Measurements from ENCODE around the gene ROBO3. TPM values are rescaled to one million over a fixed set of nuclear protein-coding genes. Genes with fewer than 3 reads are reported as not detected.

The ROBO3 gene
- total RNA-seq, 4 donors from 2014 or later: 5.0 to 10.8 (median 8.5) TPM

- H3K27me3 ChIP-seq: peaks cover 0 to 36% (median 0%) of the 10 kb centered on the region in 4 donors
- TF ChIP-seq CTCF (IDR thresholded peaks at IDR 0.05) (no peak), POLR2AphosphoS5 (IDR thresholded peaks at IDR 0.05) (no peak), POLR2A (IDR thresholded peaks at IDR 0.05; ENCODE audit: low read depth) (no peak), EP300 (IDR thresholded peaks at IDR 0.05) (no peak)
- intact Hi-C loops (cut with DNase I): no loop called here
- H3K4me3 ChIP-seq: no peak overlapping the region
- H3K36me3 ChIP-seq: peaks cover 0 to 64% (median 0%) of the 10 kb centered on the region in 4 donors
- DNase-seq (ENCODE audit: extremely low spot score): no peak
- WGBS: 43% methylated on average over 12 of the region's 12 CpGs
- peak overlapping the region in 3 of 4 donors; percentile 28 to 51 (median 42) for H3K27ac ChIP-seq (replicated peaks in 1 of 4)
- peaks cover 28 to 72% (median 37%) of the 10 kb centered on the region in 4 donors for H3K4me1 ChIP-seq
- H3K9me3 ChIP-seq: no peaks in the 10 kb centered on the region
Observed at GRCh38 chr11:124891373-124891861, 26.2 kb downstream of the ROBO3 start.

- Histone ChIP-seq H3K4me3 (no peak overlapping the region), H3K36me3 (peaks cover 0 to 59% (median 0%) of the 10 kb centered on the region in 4 donors), H3K4me1 (peaks cover 33 to 79% (median 39%) of the 10 kb centered on the region in 4 donors), H3K27me3 (peaks cover 0 to 29% (median 0%) of the 10 kb centered on the region in 4 donors), H3K27ac (replicated peaks in 1 of 4) (peak overlapping the region in 3 of 4 donors; percentile 14 to 51 (median 42)), H3K9me3 (no peaks in the 10 kb centered on the region)
- no peak for DNase-seq (ENCODE audit: extremely low spot score)
- 97% methylated on average over 2 of the region's 2 CpGs for WGBS
- intact Hi-C loops (cut with DNase I): no loop called here
- no peak for TF ChIP-seq POLR2AphosphoS5 (IDR thresholded peaks at IDR 0.05)
- TF ChIP-seq EP300 (IDR thresholded peaks at IDR 0.05): no peak
- TF ChIP-seq CTCF (IDR thresholded peaks at IDR 0.05): no peak
- no peak for TF ChIP-seq POLR2A (IDR thresholded peaks at IDR 0.05; ENCODE audit: low read depth)
Observed at GRCh38 chr11:124892146-124892545, 26.9 kb downstream of the ROBO3 start.

GRCh38 chr11:124892750-124893454 is 27.7 kb downstream of the ROBO3 start:
- TF ChIP-seq POLR2AphosphoS5 (IDR thresholded peaks at IDR 0.05) (peak in 1 of 2 donors; percentile 19), EP300 (IDR thresholded peaks at IDR 0.05) (no peak), POLR2A (IDR thresholded peaks at IDR 0.05; ENCODE audit: low read depth) (no peak)
- H3K27me3 ChIP-seq: peaks cover 0 to 21% (median 0%) of the 10 kb centered on the region in 4 donors
- DNase-seq (ENCODE audit: extremely low spot score): no peak
- H3K9me3 ChIP-seq: no peaks in the 10 kb centered on the region
- 77% methylated on average over 9 of the region's 9 CpGs for whole genome bisulfite sequencing
- no peak overlapping the region for H3K4me3 ChIP-seq
- peaks cover 0 to 52% (median 0%) of the 10 kb centered on the region in 4 donors for H3K36me3 ChIP-seq
- intact Hi-C loops (cut with DNase I): no loop called here
- H3K27ac ChIP-seq (replicated peaks in 1 of 4): peak overlapping the region; percentile 14 to 42 (median 23)
- peaks cover 38 to 82% (median 45%) of the 10 kb centered on the region in 4 donors for H3K4me1 ChIP-seq

GRCh38 chr11:124893781-124894401 is 28.7 kb downstream of the ROBO3 start:
- intact Hi-C loops (cut with DNase I): no loop called here
- H3K4me1 ChIP-seq: peaks cover 42 to 84% (median 53%) of the 10 kb centered on the region in 4 donors
- whole genome bisulfite sequencing: 89% methylated on average over 8 of the region's 14 CpGs
- DNase-seq (ENCODE audit: extremely low spot score): no peak
- peaks cover 0 to 13% (median 0%) of the 10 kb centered on the region in 4 donors for H3K27me3 ChIP-seq
- H3K27ac ChIP-seq (replicated peaks in 1 of 4): peak overlapping the region in 2 of 4 donors; percentile 39 to 76
- no peak overlapping the region for H3K4me3 ChIP-seq
- no peaks in the 10 kb centered on the region for H3K9me3 ChIP-seq
- peaks cover 0 to 51% (median 0%) of the 10 kb centered on the region in 4 donors for H3K36me3 ChIP-seq
- TF ChIP-seq POLR2AphosphoS5 (IDR thresholded peaks at IDR 0.05) (no peak), EP300 (IDR thresholded peaks at IDR 0.05) (no peak), CTCF (IDR thresholded peaks at IDR 0.05) (no peak), POLR2A (IDR thresholded peaks at IDR 0.05; ENCODE audit: low read depth) (no peak)
